ENCODE results near the gene GPR37. TPM values are rescaled to one million over a fixed set of nuclear protein-coding genes. Genes with fewer than 3 reads are reported as not detected.

GPR37 gene
- polyA plus RNA-seq, 1 of the 3 experiments (the other 2 are of a cell fraction) = 0.03 TPM

GRCh38 chr7:124773938-124774337 lies 8.3 kb upstream of the GPR37 start:
- H3K36me3 ChIP-seq (replicated peaks in 1 of 2; ENCODE audit: control insufficient read depth in 1 of 2, insufficient read depth in 2 of 2, low read length in 1 of 2) = no peaks in the 10 kb centered on the region
- H2AFZ ChIP-seq (ENCODE audit: low read depth) = no peak overlapping the region
- H3K27ac ChIP-seq (ENCODE audit: low read depth in 2 of 2, low read length in 1 of 2) = no peak overlapping the region
- no peaks in the 10 kb centered on the region for H3K79me2 ChIP-seq (ENCODE audit: insufficient read depth)
- TF ChIP-seq TCF12 (IDR thresholded peaks at IDR 0.05) = no peak
- no peak for TF ChIP-seq REST (IDR thresholded peaks at IDR 0.05; ENCODE audit: low read depth, low read length)
- TF ChIP-seq JUND (IDR thresholded peaks at IDR 0.05) = no peak
- no peak overlapping the region for H3K9ac ChIP-seq
- WGBS (ENCODE audit: low lambda C conversion rate) = 42% methylated on average over 4 of the region's 4 CpGs
- no peak overlapping the region for H3K4me2 ChIP-seq
- no peaks in the 10 kb centered on the region for H3K9me3 ChIP-seq
- no peak for DNase-seq
- CTCF ChIA-PET = interaction anchor here (1.0 to 1.8 kb wide), 3 partner anchors 9 to 672 kb away, joined by 3 to 10 read pairs (median 4); no protein-coding TSS in a partner anchor
- H3K27me3 ChIP-seq (ENCODE audit: insufficient read depth) = no peaks in the 10 kb centered on the region
- H4K20me1 ChIP-seq (ENCODE audit: insufficient read depth) = no peaks in the 10 kb centered on the region
- no peaks in the 10 kb centered on the region for H3K9me2 ChIP-seq
- no peak overlapping the region for H3K4me3 ChIP-seq (ENCODE audit: low read depth in 2 of 2, low read length in 1 of 2)
- H3F3A ChIP-seq (replicated peaks; ENCODE audit: insufficient read depth) = no peaks in the 10 kb centered on the region
- no peaks in the 10 kb centered on the region for H3K4me1 ChIP-seq (ENCODE audit: control insufficient read depth in 1 of 2, insufficient read depth in 2 of 2, low read depth in 1 of 2, low read length in 1 of 2)
- POLR2A ChIA-PET = no interaction called here

- no peaks in the 10 kb centered on the region for H3F3A ChIP-seq (replicated peaks; ENCODE audit: insufficient read depth)
- DNase-seq = no peak
- no peaks in the 10 kb centered on the region for H3K36me3 ChIP-seq (replicated peaks in 1 of 2; ENCODE audit: control insufficient read depth in 1 of 2, insufficient read depth in 2 of 2, low read length in 1 of 2)
- H3K4me1 ChIP-seq (ENCODE audit: control insufficient read depth in 1 of 2, insufficient read depth in 2 of 2, low read depth in 1 of 2, low read length in 1 of 2) = no peaks in the 10 kb centered on the region
- 79% methylated on average over 3 of the region's 3 CpGs for WGBS (ENCODE audit: low lambda C conversion rate)
- no peak overlapping the region for H3K27ac ChIP-seq (ENCODE audit: low read depth in 2 of 2, low read length in 1 of 2)
- H3K9me3 ChIP-seq = no peaks in the 10 kb centered on the region
- H3K4me3 ChIP-seq (ENCODE audit: low read depth in 2 of 2, low read length in 1 of 2) = no peak overlapping the region
- no peaks in the 10 kb centered on the region for H4K20me1 ChIP-seq (ENCODE audit: insufficient read depth)
- no peak overlapping the region for H2AFZ ChIP-seq (ENCODE audit: low read depth)
- TF ChIP-seq MEF2A (IDR thresholded peaks at IDR 0.05; ENCODE audit: borderline replicate concordance, low read depth) (no peak), JUND (IDR thresholded peaks at IDR 0.05) (no peak), FOXJ3 (CRISPR knock-in tag; IDR thresholded peaks at IDR 0.05) (no peak), MXI1 (IDR thresholded peaks at IDR 0.05; ENCODE audit: low read depth, low read length) (no peak), SMC3 (IDR thresholded peaks at IDR 0.05; ENCODE audit: low read depth, low read length) (no peak), SIN3A (IDR thresholded peaks at IDR 0.05; ENCODE audit: borderline replicate concordance, low read depth, low read length) (no peak), EP300 (IDR thresholded peaks at IDR 0.05; ENCODE audit: borderline replicate concordance in 1 of 2, low read depth in 1 of 2, low read length in 1 of 2) (no peak), RFX5 (IDR thresholded peaks at IDR 0.05; ENCODE audit: low read length) (no peak), FOXM1 (IDR thresholded peaks at IDR 0.05; ENCODE audit: low read depth) (no peak), IRF3 (IDR thresholded peaks at IDR 0.05; ENCODE audit: low read depth, low read length) (no peak), USF2 (IDR thresholded peaks at IDR 0.05; ENCODE audit: borderline replicate concordance, low read depth, low read length) (no peak), NRF1 (IDR thresholded peaks at IDR 0.05; ENCODE audit: low read depth, low read length) (no peak), EZH2phosphoT487 (IDR thresholded peaks at IDR 0.05; ENCODE audit: borderline replicate concordance, low read depth) (no peak), RAD21 (IDR thresholded peaks at IDR 0.05; ENCODE audit: low read length) (no peak)
- TF ChIP-seq, protein P1, sequence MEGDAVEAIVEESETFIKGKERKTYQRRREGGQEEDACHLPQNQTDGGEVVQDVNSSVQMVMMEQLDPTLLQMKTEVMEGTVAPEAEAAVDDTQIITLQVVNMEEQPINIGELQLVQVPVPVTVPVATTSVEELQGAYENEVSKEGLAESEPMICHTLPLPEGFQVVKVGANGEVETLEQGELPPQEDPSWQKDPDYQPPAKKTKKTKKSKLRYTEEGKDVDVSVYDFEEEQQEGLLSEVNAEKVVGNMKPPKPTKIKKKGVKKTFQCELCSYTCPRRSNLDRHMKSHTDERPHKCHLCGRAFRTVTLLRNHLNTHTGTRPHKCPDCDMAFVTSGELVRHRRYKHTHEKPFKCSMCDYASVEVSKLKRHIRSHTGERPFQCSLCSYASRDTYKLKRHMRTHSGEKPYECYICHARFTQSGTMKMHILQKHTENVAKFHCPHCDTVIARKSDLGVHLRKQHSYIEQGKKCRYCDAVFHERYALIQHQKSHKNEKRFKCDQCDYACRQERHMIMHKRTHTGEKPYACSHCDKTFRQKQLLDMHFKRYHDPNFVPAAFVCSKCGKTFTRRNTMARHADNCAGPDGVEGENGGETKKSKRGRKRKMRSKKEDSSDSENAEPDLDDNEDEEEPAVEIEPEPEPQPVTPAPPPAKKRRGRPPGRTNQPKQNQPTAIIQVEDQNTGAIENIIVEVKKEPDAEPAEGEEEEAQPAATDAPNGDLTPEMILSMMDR (IDR thresholded peaks at IDR 0.05) = no peak
- TF ChIP-seq, protein P2, sequence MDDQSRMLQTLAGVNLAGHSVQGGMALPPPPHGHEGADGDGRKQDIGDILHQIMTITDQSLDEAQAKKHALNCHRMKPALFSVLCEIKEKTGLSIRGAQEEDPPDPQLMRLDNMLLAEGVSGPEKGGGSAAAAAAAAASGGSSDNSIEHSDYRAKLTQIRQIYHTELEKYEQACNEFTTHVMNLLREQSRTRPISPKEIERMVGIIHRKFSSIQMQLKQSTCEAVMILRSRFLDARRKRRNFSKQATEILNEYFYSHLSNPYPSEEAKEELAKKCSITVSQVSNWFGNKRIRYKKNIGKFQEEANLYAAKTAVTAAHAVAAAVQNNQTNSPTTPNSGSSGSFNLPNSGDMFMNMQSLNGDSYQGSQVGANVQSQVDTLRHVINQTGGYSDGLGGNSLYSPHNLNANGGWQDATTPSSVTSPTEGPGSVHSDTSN (IDR thresholded peaks at IDR 0.05) = no peak
- no peak overlapping the region for H3K9ac ChIP-seq
- no peaks in the 10 kb centered on the region for H3K9me2 ChIP-seq
- H3K4me2 ChIP-seq = no peak overlapping the region
- H3K79me2 ChIP-seq (ENCODE audit: insufficient read depth) = no peaks in the 10 kb centered on the region
- ChIA-PET CTCF (interaction anchor here (1.0 to 1.8 kb wide), 5 partner anchors 10 to 806 kb away, joined by 3 to 10 read pairs (median 3); no protein-coding TSS in a partner anchor), POLR2A (no interaction called here)
- no peaks in the 10 kb centered on the region for H3K27me3 ChIP-seq (ENCODE audit: insufficient read depth)
Measured at GRCh38 chr7:124773339-124773738, 7.7 kb upstream of the GPR37 start.

Data from SK-N-SH (cell line).